Central memory CD8-positive, alpha-beta T cell (primary cell): ENCODE data around the gene INAFM1.
A peak's percentile ranks its signal among the peaks of the same experiment; 100 is the strongest.

Experiments used
- ATAC-seq: fragments of 150-1000 bp; cut with Tn5 transposase; replicated peaks from 2 replicates; pipeline ENCODE4 v1.10.0; 2022; ENCODE audit warnings: mild to moderate bottlenecking, moderate FRiP score, moderate number of reproducible peaks; ENCODE audit not compliant: poor library complexity, severe bottlenecking; ENCODE audit errors: extremely low read depth
- DNase-seq, 2 donors: peaks; one replicate each; pipeline ENCODE4 v3.0.0; 2021; ENCODE audit warnings: low spot score in 2 of 2
- H3K27ac Mint-ChIP-seq: one replicate; pipeline ENCODE4 v1.8.0; 2022; ENCODE audit warnings: low read depth, mild to moderate bottlenecking, moderate library complexity, mixed read lengths
- H3K27me3 Mint-ChIP-seq: one replicate; pipeline ENCODE4 v1.8.0; 2022; ENCODE audit warnings: mixed read lengths
- H3K36me3 Mint-ChIP-seq: one replicate; pipeline ENCODE4 v1.8.0; 2022; ENCODE audit warnings: mild to moderate bottlenecking, moderate library complexity, mixed read lengths; ENCODE audit not compliant: insufficient read depth
- H3K4me1 Mint-ChIP-seq: one replicate; pipeline ENCODE4 v1.8.0; 2022; ENCODE audit warnings: mixed read lengths
- H3K4me3 Mint-ChIP-seq: one replicate; pipeline ENCODE4 v1.8.0; 2022; ENCODE audit warnings: mild to moderate bottlenecking, moderate library complexity, mixed read lengths
- H3K9me3 Mint-ChIP-seq: one replicate; pipeline ENCODE4 v1.8.0; 2022; ENCODE audit warnings: mixed read lengths

INAFM1 gene

DNA sequence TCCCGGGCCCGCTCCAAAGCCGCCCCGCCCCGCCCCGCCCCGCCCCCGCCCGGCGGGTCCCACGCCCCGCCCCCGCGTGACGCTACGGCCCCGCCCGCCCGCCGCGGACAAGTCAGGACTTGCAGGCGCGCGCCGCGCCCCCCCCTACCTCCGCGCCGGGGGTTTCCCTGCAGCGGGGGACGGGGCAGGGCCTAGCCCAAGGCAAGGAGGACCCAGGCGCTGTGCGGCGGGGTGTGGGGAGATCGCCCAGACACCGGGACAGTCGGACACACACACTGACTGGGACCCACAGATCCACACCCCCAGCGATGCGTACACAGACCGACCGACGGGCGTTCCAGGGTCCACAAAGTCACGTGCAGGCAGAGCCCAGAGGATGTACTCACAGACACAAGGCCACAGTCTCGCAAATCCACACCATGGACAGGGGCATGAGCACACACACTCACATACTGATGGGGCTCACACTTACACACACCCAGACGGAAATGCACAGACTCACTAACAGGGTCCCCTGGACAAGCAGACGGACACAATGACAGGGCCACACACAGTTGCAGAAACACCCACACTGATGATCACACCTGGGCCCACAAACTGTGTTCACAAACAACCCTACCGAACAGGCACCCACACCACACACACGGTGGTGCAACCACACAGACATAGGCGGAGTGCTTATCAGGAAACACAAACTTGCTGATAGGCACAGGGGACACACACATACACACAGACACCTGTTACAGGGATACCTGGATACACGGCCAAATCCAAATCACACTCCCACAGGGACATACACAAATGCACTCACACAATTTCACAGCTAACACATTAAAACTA, 43.2 kb upstream of the INAFM1 start:
- ATAC-seq (peak; percentile 59), DNase-seq (peak; percentile 76 to 88)
- Mint-ChIP-seq H3K27me3 (no peaks in the 10 kb centered on the region), H3K36me3 (peaks cover 24% of the 10 kb centered on the region), H3K4me3 (peak overlapping the region; percentile 70), H3K9me3 (no peaks in the 10 kb centered on the region), H3K27ac (peak overlapping the region; percentile 83), H3K4me1 (peaks cover 18% of the 10 kb centered on the region)

DNA sequence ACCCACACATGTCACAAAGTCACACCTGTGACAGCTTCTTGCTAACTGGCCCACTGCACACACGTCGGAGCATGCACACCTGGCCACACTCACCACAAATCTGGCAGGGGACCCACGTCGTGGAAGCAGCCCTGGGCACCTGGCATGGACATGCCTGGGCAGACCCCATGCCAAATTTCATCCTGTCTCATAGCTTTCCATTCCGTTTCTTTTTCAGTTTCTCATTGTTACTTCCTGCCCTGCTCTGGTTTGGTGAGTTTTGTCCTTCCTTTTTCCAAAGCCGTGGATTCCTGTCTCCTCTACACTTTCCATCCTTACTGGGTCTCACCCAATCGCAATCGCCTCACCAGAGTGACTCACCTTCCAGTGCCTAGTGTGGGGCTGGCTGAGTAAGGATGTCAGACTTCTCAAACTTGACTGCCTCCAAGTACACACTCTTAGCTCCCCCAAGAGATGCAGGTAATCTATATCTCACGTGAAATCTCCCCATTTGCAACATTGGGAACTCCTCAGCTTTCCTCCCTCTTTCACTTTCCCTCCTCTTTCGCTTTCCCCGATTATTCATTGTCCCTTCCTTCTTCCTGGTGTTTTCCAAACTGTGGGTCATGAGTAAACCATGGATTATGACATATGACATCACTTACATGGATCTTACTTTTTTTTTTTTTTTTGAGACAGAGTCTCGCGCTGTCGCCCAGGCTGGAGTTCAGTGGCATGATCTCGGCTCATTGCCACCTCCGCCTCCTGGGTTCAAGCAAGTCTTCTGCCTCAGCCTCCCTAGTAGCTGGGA, 42.1 kb upstream of the INAFM1 start:
- Mint-ChIP-seq H3K9me3 (no peaks in the 10 kb centered on the region), H3K27me3 (no peaks in the 10 kb centered on the region), H3K27ac (peak overlapping the region; percentile 83), H3K36me3 (peaks cover 15% of the 10 kb centered on the region), H3K4me1 (peaks cover 18% of the 10 kb centered on the region), H3K4me3 (peak overlapping the region; percentile 70)
- no peak for ATAC-seq
- DNase-seq, result no peak

DNA sequence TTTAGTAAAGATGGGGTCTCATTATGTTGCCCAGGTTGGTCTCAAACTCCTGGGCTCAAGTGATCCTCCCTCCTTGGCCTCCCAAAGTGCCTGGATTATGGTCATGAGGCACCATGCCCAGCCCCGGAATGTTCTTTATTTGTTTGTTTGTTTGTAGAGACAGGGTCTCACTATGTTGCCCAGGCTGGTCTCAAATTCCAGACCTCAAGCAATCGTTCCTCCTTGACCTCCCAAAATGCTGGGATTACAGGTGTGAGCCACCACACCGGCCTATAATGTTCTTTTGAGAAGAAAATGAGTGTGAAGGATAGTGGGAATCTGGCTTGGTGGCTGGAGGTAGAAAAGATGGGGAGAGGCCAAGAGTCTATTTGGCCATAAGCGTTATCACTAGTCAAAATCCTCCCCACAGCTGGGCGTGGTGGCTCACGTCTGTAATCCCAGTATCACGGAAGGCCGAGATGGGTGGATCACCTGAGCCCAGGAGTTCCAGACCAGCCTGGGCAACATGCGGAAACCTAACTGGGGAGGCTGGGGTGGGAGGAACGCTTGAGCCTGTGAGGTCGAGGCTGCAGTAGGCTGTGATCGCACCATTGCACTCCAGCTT, 38.5 kb upstream of the INAFM1 start:
- no peak overlapping the region for H3K4me3 Mint-ChIP-seq
- peaks cover 23% of the 10 kb centered on the region for H3K4me1 Mint-ChIP-seq
- no peaks in the 10 kb centered on the region for H3K27me3 Mint-ChIP-seq
- H3K9me3 Mint-ChIP-seq, result no peaks in the 10 kb centered on the region
- peaks cover 16% of the 10 kb centered on the region for H3K36me3 Mint-ChIP-seq
- no peak for DNase-seq
- no peak for ATAC-seq
- no peak overlapping the region for H3K27ac Mint-ChIP-seq

DNA sequence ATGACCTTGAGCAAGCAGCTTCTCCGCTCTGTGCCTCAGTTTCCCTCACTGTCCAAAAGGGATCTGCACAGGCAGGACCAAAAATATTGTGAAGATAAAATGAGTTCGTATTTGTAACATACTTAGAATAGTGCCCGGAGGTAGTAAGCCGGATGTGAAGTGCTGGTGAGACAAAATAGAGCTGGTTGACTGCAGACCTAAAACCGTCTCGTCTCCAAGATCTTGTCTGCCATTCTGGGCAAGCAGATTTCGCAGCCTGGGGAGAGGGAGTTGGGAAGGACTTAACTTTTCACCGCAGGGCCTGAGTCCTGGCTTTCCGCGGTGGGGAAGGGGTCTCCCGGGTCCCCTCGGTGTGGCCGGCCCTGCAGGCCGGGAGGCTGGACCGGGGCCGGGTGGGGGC, 35.5 kb upstream of the INAFM1 start:
- H3K4me1 Mint-ChIP-seq, result peaks cover 5% of the 10 kb centered on the region
- no peaks in the 10 kb centered on the region for H3K27me3 Mint-ChIP-seq
- no peaks in the 10 kb centered on the region for H3K9me3 Mint-ChIP-seq
- peak overlapping the region; percentile 72 for H3K4me3 Mint-ChIP-seq
- ATAC-seq (no peak), DNase-seq (no peak)
- H3K36me3 Mint-ChIP-seq, result peaks cover 3% of the 10 kb centered on the region
- H3K27ac Mint-ChIP-seq, result peak overlapping the region; percentile 57

DNA sequence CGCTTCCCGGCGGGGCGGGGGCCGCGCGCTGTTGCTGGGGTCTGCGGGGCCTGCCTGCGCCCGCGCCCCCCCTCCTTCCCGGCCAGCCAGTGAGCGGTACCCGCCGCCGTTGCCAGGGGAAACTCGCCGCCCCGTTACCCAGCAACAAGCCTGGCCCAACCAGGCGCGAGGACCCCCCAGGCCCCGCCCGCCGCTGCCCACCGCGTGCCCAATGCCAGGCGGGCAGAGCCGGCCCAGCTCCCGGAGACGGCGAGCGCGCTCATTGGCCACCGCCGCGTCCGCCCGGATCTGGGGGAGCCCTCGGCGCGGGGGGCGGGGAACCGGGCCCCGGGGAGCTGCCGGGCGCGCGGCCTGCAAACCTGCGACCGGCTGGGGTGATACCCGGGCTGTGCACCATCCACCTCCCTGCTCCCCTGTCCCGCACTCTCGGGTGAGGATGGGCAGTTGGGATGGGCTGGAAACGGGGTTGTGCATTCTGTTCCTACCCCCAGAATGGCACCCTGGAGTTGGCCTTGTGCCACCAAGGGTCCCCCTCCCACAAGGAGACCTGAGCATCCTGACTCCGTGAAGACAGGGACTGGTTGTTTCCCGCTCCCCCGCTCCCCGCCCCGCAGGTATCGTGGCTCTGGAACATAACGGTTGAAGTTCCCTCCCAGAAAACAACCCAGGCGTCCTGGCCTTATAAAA, 34.9 kb upstream of the INAFM1 start:
- no peak overlapping the region for H3K27ac Mint-ChIP-seq

DNA sequence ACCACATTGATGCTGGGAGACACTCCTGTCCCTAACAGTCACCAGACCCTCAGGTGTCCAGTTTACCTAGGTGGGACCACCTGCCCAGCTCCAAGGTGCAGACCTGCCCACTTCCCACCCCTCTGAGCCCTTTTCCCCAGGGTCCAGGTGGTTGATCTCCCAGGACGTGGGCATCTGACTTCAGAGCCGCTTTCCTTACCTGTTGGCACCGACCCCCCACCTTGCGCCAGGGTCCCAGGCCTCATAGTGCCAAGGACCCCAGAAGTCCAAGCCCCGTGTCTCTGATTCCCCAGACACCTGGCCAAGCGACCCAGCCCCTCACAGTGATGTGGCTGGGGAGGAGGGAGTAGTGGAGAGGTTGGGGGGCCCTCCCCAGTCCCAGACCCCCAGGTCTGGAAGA, 34.1 kb upstream of the INAFM1 start:
- Mint-ChIP-seq H3K27me3 (no peaks in the 10 kb centered on the region), H3K4me1 (peaks cover 5% of the 10 kb centered on the region), H3K27ac (no peak overlapping the region), H3K9me3 (no peaks in the 10 kb centered on the region), H3K4me3 (no peak overlapping the region), H3K36me3 (peaks cover 7% of the 10 kb centered on the region)
- no peak for DNase-seq
- no peak for ATAC-seq

More for the DNA sequence above, 34.9 kb upstream of the INAFM1 start:
- ATAC-seq (peak; percentile 38), DNase-seq (peak; percentile 48 to 63)
- peak overlapping the region; percentile 72 for H3K4me3 Mint-ChIP-seq
- peaks cover 5% of the 10 kb centered on the region for H3K36me3 Mint-ChIP-seq
- H3K27me3 Mint-ChIP-seq, result no peaks in the 10 kb centered on the region
- H3K4me1 Mint-ChIP-seq, result peaks cover 5% of the 10 kb centered on the region
- H3K9me3 Mint-ChIP-seq, result no peaks in the 10 kb centered on the region

DNA sequence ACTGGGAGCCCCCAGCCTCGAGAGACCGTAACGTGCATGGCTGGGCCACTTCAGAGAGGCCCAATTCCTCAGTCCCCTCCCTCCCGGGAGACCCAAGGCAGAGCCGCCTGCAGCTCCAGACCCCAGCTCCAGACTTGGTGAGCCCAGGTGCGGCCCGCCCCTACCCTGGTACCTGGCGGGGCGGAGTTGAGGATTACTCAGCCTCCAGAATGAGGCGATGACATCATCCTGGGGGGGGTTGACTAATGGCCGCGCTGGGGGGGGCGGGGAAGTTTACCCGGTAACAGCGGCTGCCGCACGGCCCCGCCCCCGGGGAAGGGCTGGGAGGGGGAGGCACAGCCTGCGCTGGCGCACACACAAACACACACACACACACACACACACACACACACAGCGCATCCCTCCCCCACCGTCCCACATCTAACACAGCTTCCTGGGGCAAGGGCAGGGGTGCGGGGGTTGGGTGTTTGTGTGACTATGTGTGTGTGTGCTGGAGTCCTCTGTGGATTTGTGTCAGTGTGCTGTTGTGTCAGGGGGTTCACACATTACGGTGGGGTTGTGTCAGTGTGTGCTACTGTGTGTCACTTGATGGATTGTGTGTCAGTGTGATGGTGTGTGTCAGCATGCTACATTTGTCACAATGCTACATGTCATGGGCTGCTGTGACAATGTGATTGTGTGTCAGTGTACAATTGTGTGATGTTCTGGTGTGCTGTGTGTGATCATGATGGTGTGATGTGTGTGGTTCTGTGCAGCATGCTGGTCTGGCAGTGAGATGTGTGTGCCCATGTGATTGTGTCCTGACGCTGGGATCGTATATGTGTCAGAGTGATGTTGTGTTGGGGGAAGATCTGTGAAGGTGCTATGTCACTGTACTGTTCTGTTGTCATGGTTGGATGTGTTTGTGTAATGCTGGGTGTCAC, 33.4 kb upstream of the INAFM1 start:
- Mint-ChIP-seq H3K27ac (no peak overlapping the region), H3K4me1 (peaks cover 5% of the 10 kb centered on the region), H3K36me3 (peaks cover 7% of the 10 kb centered on the region), H3K4me3 (no peak overlapping the region), H3K27me3 (no peaks in the 10 kb centered on the region), H3K9me3 (no peaks in the 10 kb centered on the region)
- ATAC-seq (peak; percentile 50), DNase-seq (peak; percentile 58 to 65)

DNA sequence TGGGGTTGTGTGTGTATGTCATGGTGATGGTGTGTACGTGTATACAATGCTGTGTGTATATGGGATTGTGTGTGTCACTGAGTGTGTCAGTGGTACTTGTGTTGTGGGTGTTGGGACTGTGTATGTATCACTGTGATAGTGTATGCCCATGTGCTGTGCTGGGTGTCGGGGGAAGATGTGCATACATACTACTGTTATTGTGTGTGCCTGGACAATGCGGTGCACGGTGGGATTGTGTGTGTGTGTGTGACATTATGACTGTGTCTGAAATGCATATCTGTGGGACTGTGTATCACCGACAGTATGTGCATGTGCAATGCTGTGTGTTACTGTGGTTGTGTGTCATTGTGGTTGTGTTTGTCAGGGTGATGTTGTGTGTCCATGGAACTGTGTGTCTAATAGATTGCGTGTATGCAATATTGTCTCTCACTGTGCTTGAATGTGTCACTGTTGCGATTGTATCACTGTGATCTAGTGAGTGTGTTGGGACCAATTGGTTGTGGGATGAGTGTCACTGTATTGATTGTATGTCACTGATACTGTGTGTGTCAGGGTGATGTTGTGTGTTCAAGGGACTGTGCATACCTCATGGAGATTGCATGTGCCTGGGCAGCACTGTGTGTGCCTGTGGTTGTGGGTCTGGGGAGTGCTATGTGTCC, 32.6 kb upstream of the INAFM1 start:
- no peak for DNase-seq
- H3K27ac Mint-ChIP-seq, result no peak overlapping the region
- no peaks in the 10 kb centered on the region for H3K27me3 Mint-ChIP-seq

DNA sequence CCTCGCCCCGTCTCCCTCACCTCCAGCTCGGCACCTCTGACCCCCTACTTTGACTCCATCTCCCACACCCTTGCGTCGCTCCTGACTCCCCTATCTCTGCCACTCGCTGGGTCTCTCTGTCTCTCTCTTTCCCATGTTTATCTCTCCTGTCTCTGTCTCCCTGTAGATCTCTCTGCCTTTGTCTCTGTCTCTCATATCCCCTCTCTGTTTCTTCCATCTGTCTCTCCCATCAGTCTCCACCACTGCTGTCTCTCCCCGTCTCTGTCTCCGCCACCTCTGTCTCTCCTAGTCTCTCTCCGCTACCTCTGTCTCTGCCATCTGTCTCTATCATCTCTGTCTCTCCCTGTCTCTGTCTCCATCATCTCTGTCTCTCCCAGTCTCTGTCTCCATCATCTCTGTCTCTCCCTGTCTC, 31.3 kb upstream of the INAFM1 start:
- peaks cover 10% of the 10 kb centered on the region for H3K4me1 Mint-ChIP-seq
- DNase-seq (no peak), ATAC-seq (no peak)
- H3K27ac Mint-ChIP-seq, result no peak overlapping the region
- no peaks in the 10 kb centered on the region for H3K9me3 Mint-ChIP-seq
- no peaks in the 10 kb centered on the region for H3K27me3 Mint-ChIP-seq
- H3K4me3 Mint-ChIP-seq, result no peak overlapping the region
- H3K36me3 Mint-ChIP-seq, result peaks cover 7% of the 10 kb centered on the region

More for the DNA sequence above, 32.6 kb upstream of the INAFM1 start:
- no peak for ATAC-seq
- Mint-ChIP-seq H3K36me3 (peaks cover 7% of the 10 kb centered on the region), H3K4me1 (peaks cover 6% of the 10 kb centered on the region), H3K4me3 (no peak overlapping the region), H3K9me3 (no peaks in the 10 kb centered on the region)

DNA sequence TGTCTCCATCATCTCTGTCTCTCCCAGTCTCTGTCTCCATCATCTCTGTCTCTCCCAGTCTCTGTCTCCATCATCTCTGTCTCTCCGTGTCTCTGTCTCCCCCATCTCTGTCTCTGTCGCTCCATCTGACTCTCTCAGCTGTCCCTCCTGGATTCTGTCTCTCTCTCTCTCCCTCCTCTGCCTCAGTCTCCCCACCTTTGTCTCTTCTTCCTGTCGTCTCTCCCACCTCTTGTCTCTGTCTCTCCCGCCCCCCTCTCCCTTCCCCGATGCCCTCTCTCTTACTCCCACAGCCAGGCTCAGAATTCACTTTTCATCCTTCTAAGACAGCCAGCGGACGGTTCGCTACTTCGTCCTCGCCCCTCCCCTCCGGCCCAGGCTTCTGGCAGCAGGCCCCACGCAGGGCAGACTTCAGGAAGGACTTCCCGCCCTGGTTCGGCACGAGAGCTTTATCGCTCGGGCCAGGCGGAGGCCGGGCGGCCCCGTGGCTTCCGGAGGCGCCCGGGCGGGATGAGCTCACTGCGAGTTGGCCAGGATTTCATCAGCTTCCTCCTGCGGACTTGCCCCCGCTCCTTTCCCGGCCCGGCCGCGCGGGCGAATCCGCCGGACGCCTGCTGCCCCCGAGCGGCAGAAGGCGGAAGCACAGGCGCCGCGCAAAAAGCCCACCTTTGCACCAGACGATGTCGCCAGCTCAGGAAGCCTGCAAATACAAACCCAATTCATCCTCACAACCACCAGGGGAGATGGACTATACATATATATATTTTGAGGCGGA, 30.7 kb upstream of the INAFM1 start:
- Mint-ChIP-seq H3K9me3 (no peaks in the 10 kb centered on the region), H3K4me3 (no peak overlapping the region), H3K36me3 (peaks cover 8% of the 10 kb centered on the region), H3K27ac (no peak overlapping the region), H3K4me1 (peaks cover 8% of the 10 kb centered on the region), H3K27me3 (no peaks in the 10 kb centered on the region)
- peak; percentile 60 for ATAC-seq
- DNase-seq, result peak; percentile 88 to 90
